ENCODE measurements around the gene GMDS.

GMDS gene

DNA sequence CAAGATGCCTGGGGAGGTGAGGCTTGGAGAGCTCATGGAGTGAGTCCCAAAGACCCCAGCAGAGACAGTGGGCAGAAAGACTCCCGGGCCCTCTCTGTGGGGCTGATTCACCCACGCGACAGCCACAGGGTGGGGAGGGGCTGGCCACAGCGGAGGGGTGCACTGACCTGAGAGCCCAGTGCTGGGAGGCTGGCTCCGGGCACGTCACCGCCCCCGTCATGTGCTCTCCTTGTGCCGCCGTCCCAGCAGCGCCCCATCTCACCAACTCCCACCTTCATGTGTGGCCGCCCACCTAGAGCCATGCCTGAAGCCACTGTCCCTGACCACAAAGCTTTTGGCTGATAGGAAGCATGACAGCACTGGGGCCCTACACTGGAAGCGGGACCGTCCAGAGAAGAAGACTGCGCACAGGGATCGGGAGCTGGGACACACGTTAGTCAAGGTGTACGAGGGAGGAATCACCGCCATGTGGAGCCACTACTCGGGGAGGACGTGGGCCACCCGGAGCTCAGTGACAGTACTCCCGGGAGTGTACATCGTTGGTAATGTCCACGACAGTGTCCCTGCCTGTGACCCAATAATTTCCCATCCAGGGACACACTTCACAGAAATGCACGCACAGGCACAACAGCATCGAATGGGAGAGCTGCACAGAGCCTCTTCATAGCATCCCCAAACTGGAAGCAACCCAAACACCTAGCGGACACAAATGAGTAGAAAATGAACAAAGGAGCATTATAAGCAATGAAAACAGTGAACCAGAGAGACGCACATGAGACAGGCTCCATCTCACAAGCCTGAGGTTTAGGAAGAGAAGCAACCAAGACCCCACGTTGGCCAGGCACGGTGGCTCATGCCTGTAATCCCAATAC is 664.0 kb downstream of the GMDS start:
- no peak overlapping the region for H2AFZ ChIP-seq (ENCODE audit: low read length)
- peaks cover 6% of the 10 kb centered on the region for H3K4me1 ChIP-seq (ENCODE audit: insufficient read depth, low read length, poor library complexity, severe bottlenecking)
- no peaks in the 10 kb centered on the region for H3K27me3 ChIP-seq (ENCODE audit: insufficient read depth, low read length, poor library complexity, severe bottlenecking)
- H3K9me3 ChIP-seq (ENCODE audit: insufficient read depth, low read depth, low read length), result no peaks in the 10 kb centered on the region
- H4K20me1 ChIP-seq (ENCODE audit: insufficient read depth, low read length, poor library complexity, severe bottlenecking), result no peaks in the 10 kb centered on the region
- no peaks in the 10 kb centered on the region for H3K9me2 ChIP-seq (replicated peaks; ENCODE audit: low read depth, low read length)
- H3K79me2 ChIP-seq (ENCODE audit: insufficient read depth, low read length), result no peaks in the 10 kb centered on the region
- no peaks in the 10 kb centered on the region for H3F3A ChIP-seq (ENCODE audit: low read depth)
- no peak overlapping the region for H3K4me2 ChIP-seq (ENCODE audit: low read depth, low read length, poor library complexity, severe bottlenecking)
- no peak overlapping the region for H3K4me3 ChIP-seq (ENCODE audit: low read length, poor library complexity, severe bottlenecking)
- no peak overlapping the region for H3K9ac ChIP-seq (ENCODE audit: low read depth, low read length, poor library complexity, severe bottlenecking)
- H3K36me3 ChIP-seq (ENCODE audit: insufficient read depth, low read length), result no peaks in the 10 kb centered on the region
- no peak for TF ChIP-seq EZH2phosphoT487 (IDR thresholded peaks at IDR 0.05; ENCODE audit: borderline replicate concordance)
- no peak for TF ChIP-seq CTCF (conservative IDR thresholded peaks at IDR 0.05; ENCODE audit: low read length)

DNA sequence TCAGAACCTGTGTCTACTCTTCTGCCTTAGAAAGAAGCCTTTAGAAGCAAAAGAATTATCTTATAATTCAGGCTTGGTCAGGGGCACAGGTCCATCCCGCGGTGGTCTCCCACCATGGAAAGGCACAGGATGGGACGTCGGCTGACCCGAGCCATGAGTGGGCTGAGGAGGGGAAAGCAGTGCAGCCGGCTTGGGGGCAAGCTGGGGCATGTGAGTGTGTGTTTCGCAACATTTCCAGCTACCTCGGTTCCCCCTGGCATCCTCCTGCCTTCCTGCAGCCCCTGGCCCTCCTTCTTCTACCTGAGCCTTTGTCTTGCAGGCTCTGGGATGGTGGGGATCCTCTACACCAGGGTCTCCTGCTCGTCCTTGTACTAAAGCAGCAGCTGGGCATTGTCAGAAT is 664.8 kb downstream of the GMDS start:
- H3K36me3 ChIP-seq (ENCODE audit: insufficient read depth, low read length), result no peaks in the 10 kb centered on the region
- H3K27me3 ChIP-seq (ENCODE audit: insufficient read depth, low read length, poor library complexity, severe bottlenecking), result no peaks in the 10 kb centered on the region
- H3K79me2 ChIP-seq (ENCODE audit: insufficient read depth, low read length), result no peaks in the 10 kb centered on the region
- TF ChIP-seq CTCF (conservative IDR thresholded peaks at IDR 0.05; ENCODE audit: low read length) (no peak), EZH2phosphoT487 (IDR thresholded peaks at IDR 0.05; ENCODE audit: borderline replicate concordance) (no peak)
- H3K9me2 ChIP-seq (replicated peaks; ENCODE audit: low read depth, low read length), result no peaks in the 10 kb centered on the region
- no peaks in the 10 kb centered on the region for H3K9me3 ChIP-seq (ENCODE audit: insufficient read depth, low read depth, low read length)
- H4K20me1 ChIP-seq (ENCODE audit: insufficient read depth, low read length, poor library complexity, severe bottlenecking), result no peaks in the 10 kb centered on the region
- H3K9ac ChIP-seq (ENCODE audit: low read depth, low read length, poor library complexity, severe bottlenecking), result no peak overlapping the region
- H3F3A ChIP-seq (ENCODE audit: low read depth), result no peaks in the 10 kb centered on the region
- peaks cover 10% of the 10 kb centered on the region for H3K4me1 ChIP-seq (ENCODE audit: insufficient read depth, low read length, poor library complexity, severe bottlenecking)
- H3K4me2 ChIP-seq (ENCODE audit: low read depth, low read length, poor library complexity, severe bottlenecking), result no peak overlapping the region
- no peak overlapping the region for H3K4me3 ChIP-seq (ENCODE audit: low read length, poor library complexity, severe bottlenecking)
- no peak overlapping the region for H2AFZ ChIP-seq (ENCODE audit: low read length)

- Histone ChIP-seq H3K4me3 (ENCODE audit: low read length, poor library complexity, severe bottlenecking) (no peak overlapping the region), H3K9me3 (ENCODE audit: insufficient read depth, low read depth, low read length) (no peaks in the 10 kb centered on the region), H3K27me3 (ENCODE audit: insufficient read depth, low read length, poor library complexity, severe bottlenecking) (no peaks in the 10 kb centered on the region), H4K20me1 (ENCODE audit: insufficient read depth, low read length, poor library complexity, severe bottlenecking) (no peaks in the 10 kb centered on the region), H3K9me2 (replicated peaks; ENCODE audit: low read depth, low read length) (no peaks in the 10 kb centered on the region), H3K4me1 (ENCODE audit: insufficient read depth, low read length, poor library complexity, severe bottlenecking) (peaks cover 15% of the 10 kb centered on the region), H3K36me3 (ENCODE audit: insufficient read depth, low read length) (no peaks in the 10 kb centered on the region), H2AFZ (ENCODE audit: low read length) (no peak overlapping the region), H3K79me2 (ENCODE audit: insufficient read depth, low read length) (no peaks in the 10 kb centered on the region), H3K4me2 (ENCODE audit: low read depth, low read length, poor library complexity, severe bottlenecking) (no peak overlapping the region), H3K9ac (ENCODE audit: low read depth, low read length, poor library complexity, severe bottlenecking) (no peak overlapping the region), H3F3A (ENCODE audit: low read depth) (no peaks in the 10 kb centered on the region)
- TF ChIP-seq EZH2phosphoT487 (IDR thresholded peaks at IDR 0.05; ENCODE audit: borderline replicate concordance) (no peak), CTCF (conservative IDR thresholded peaks at IDR 0.05; ENCODE audit: low read length) (no peak)
Measured at GRCh38 chr6:1580109-1580508, 665.3 kb downstream of the GMDS start.

Measured in Loucy (cell line).